GM12892 (cell line): Measurements from ENCODE around the gene FBN1.

ENCODE experiments used
- POLR2A ChIP-seq: IDR thresholded peaks from 2 replicates; pipeline ENCODE4 v1.6.1; 2011; ENCODE audit warnings: low read depth, low read length, control low read depth
- POLR2AphosphoS5 ChIP-seq: IDR thresholded peaks from 2 replicates; pipeline ENCODE4 v1.6.1; 2011; ENCODE audit warnings: low read depth, low read length, control low read depth

DNA sequence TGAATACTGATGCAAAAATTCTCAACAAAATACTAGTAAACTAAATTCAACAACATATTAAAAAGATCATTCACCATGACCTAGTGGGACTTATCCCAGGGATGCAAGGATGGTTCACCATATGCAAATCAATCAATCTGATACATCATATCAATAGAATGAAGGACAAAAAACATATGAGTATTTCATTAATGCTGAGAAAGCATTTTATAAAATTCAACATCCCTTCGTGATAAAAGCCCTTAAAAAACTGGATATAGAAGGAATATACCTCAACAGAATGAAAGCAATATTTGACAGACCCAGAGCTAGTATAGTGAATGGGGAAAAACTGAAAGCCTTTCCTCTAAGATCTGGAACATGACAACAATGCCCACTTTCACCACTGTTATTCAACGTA is 43.0 kb upstream of the FBN1 start:
- TF ChIP-seq POLR2AphosphoS5 = no peak
- TF ChIP-seq POLR2A = no peak
